NCI-H146 treated with DMSO at 0.1 percent for 48 hours (cell line): ENCODE data around the gene CCDC138.

Experiments
- DNase-seq: peaks from one replicate; lab custom pipeline; 2025; ENCODE audit not compliant: unreplicated experiment; lab: John Stamatoyannopoulos, UW

The CCDC138 gene

DNA sequence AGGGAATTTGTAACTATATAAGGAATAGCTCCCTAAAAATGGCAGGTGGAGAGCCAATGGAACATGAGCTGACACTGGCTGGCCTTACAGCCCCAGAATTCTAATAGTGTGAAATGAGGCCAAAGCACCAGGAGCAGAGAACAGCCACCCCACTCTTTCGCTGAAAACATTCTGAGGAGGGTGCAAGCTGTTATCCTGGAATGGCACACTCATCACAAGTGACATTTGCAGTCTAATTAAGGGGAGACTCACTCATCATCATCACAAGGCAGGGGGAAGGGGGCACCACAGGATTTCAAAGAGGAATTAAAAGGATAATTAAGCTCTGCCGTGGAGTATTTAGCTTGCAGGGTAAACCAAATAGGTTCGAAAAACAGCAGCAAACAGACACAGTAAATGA is 108.2 kb downstream of the CCDC138 start:
- no peak for DNase-seq

DNA sequence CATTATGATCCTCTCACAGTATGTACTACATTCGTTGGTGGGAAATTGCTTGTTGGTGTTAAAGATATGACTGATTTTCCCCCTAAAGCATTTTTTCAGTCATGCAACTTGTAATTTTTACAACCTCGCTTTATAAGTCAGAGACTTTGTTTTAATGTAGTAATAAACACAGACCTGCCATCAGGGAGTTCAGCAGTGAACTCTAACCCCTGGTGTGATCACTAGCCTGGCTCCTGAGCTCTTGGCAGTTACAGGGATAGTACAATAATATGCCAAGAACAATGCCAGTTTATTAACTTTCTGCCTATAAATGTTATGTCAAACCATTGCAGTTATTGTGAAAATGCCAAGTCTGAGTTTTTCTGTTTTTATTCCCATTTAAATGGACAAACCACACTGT is 108.6 kb downstream of the CCDC138 start:
- no peak for DNase-seq

DNA sequence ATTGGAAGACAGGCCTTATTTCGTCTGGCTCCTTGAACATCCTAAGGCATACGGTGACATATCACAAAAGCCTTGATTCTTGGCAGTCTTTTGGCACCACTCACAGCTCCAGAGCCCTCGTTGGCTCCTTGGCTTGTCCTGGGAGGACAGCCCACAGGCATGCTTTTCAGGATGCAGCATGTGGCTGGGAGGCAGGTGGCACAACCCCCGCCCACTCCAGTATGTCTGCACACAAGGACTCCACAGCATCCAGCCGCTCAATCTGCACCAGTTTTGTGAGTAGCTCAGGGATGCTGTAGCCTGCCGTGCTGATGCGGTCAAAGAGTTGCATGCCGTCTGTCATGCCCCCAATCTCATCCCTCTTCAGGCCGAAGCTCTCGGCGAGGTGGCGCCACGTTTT is 110.2 kb downstream of the CCDC138 start:
- no peak for DNase-seq

DNA sequence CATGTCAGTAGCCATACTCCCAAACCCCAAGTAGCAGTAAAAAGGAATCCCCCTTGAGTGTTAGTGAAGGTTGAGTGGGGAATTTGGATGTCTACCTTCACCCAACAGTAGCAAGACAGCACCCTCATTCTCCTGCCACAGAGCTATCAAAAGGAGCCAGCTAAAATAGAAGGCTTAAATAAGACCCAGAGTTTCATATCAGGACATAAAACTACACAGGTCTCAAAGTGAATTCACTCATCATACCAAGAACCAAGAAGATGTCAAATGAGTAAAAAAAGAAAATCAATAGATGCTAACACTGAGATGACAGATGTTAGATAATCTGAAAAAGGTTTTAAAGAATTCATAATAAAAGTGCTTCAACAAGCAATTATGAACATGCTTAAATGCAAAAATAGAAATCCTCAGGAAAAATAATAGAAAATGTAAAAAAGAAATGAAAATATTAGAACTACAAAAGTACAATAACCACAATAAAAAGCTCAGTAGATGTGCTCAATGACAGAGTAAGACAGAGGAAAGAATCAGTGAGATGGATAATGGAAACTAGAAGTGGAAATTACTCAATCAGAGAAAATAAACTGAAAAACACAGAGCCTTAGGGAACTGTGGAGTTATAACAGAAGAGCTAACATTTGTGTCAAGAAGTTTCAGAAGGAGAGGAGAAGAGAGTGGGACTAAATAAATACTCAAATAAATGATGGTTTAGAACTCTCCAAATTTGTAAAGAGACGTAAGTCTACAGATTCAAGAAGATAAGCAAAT is 111.9 kb downstream of the CCDC138 start:
- DNase-seq: no peak

DNA sequence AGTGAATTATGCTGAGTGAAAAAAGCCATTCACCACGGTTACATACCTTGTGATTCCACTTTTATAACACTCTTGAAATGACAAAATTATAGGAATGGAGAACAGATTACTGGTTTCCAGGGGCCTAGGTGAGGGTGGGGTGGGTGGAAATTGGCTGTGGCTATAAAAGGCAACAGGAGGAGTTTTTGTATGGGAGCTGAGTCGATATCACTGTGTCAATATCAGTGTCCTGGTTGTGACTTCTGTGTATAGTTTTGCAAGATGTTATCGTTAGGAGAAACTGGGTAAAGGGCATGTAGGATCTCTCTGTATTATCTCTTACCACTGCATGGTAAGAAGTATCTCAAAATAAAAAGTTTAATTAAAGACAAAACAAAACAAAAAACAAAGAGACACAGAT is 118.1 kb downstream of the CCDC138 start:
- no peak for DNase-seq

DNA sequence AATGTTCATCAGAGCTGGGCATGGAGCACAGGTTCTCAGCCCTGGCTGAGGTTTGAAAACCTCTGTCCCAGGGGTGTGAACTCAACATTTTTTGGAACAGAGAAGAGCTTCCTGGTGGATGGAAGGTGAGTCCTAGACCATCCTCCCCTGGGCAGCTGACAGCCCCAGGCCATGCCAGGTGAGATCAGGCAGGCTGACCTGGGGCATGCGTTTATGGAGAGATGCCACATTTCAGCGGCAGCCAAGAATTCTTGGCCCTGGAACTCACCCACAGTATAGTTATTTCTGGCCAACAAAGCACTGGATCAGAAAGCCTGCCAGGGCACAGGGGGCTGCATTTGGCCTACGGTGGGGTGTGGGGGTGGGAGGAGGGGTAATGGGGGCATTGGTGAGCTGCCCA is 118.6 kb downstream of the CCDC138 start:
- no peak for DNase-seq

DNA sequence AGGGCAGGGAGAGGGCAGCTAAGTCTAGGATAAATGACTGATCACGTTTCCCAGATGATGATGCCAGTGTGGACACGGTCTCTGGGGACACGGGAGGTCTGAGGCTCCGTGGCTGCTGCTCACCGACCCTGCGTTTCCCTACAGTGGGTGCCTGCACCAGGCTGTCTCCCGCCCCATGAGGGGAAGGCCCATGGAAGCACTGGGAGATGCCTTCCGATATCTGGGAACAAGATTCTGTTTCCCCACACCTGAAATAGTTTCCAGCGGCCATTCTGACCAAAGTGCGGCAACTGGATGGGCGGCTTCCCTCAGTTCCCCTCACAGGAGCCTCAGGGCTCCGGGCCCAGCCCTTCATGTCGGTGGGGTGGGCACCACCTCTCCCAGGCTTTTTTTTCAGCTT is 119.3 kb downstream of the CCDC138 start:
- no peak for DNase-seq

DNA sequence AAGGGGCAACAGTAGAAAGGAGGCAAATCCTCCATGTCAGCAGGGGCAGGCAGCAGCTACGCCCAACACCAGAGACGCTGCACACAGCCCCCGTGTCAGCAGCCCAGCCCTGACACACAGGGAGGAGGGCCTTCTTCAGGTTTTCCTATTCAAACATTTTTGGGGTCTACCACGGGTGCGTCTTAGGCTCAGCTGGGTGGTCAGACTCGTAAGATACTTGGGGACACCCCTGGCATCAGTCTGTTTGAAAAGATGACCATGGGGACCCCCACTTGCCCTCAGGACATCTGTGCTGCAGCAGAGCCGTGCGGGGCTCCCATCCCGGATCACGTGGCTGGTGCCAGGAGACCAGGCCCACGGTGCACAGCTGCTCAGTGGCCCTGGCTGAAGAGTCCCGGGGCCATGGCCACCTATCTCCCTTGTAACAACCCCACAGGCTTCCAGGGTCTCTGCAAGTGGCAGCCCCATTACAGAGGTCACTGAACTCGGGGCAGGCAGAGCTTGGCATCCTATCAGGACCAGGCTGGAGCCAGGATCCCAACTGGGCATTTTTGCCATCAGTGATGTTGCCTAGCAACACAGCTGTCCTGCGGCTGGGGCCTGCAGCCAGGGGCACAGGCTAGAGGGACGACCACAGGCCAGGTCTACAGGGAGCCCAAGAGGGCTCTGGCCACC is 120.0 kb downstream of the CCDC138 start:
- DNase-seq: no peak

DNA sequence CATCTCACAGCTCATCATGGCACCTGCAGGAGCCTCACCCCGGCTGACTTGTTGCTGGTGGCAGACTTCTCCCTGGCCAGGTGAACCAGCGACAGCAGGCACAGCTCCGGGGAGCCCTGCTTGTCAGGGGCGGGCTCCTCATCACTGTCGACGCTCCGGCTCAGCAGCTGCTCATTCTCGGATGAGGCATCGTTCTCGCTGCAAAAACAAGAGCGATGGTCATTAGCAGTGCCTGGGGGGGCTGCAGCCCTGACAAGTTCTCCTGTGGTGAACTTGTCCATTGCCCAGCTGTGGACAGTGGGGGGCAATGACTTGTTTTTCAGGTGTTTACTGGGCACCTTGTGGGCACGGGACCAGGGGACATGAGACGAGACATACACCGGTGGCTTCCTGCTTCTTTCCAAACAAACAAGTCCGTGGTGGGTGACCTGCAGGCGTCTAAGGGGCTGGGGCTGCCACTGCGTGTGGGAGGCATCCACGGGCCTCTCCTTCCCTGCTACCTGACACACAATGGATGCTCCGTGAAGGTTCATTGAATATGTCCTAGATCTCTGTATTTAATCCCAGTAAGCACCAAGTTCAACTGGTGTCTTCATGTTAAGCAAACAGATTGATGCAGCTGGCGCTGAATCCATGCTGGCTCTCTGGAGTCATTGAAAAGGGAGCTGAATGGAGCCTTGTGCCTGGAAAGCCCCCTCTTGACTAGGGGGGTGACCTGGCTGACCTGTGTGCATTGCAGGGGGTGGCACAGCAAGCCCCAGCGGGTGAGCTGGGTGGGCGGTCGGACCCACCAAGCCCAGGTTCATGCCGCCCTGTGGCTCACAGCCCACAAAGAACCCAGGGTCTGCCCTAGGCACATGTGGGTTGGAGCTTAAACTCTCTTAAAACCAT is 121.5 kb downstream of the CCDC138 start:
- peak; percentile 54 for DNase-seq

DNA sequence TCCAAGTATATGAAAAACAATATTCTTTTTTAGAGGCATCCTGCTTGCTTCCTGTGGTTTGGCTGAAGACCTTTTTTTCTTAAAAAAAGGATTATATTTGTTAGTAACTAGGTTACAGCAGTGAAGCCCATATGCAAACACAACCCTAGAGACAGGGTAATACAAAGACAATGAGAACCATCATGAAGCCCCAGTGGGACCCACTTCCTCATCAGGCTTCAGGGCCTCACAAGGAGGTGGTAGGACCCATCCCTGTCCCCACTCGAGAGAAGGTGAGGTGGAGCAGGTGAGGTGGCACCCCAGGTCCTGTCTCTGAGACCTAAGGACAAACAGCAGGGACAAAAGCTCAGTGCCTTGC is 122.1 kb downstream of the CCDC138 start:
- DNase-seq: no peak

DNA sequence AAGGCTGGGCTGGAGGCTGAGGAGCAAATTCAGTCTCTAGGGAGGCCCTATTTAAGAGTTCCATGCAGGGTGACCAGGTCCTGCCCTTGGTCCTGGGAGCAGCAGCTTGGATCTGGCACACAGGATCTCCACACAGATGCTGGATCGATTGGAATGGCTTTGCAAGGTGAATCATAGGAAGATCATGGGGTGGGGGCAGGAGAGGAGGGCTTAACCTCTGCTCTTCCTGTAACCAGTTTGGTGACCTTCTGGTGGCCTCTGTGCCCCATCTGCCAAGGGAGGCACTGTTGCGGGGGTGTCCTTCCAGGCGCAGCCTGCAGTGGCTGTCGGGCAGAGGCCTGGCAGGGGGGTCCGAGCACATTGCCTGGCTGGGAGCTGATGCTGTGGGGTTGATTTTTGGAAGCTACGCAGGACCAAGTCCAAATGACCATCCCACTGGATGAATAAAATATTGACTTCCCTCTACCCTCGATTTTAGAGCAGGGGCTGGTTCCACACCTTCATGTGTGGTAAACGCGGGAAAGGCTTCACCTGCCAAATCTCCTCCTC is 122.8 kb downstream of the CCDC138 start:
- DNase-seq: no peak

DNA sequence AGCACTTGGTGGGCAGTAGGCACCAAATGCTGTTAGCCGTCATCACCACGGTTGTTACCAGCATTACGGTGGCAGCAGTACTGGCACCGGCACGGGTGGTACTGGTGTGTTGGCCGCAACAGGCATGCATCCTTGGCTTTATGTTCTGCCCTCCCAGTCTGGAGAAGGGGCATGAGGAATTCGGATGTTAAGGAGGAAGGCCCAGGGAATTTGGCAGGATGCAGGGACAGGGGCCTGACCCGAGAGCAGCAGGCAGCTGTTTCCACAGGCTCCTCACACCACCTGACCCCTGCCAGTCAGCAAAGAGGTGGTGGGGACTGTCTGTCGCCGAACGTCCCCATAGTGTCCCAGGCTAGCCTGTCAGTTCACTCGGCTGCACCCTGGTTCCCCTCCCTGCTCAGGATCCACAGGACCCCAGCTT is 123.5 kb downstream of the CCDC138 start:
- no peak for DNase-seq

DNA sequence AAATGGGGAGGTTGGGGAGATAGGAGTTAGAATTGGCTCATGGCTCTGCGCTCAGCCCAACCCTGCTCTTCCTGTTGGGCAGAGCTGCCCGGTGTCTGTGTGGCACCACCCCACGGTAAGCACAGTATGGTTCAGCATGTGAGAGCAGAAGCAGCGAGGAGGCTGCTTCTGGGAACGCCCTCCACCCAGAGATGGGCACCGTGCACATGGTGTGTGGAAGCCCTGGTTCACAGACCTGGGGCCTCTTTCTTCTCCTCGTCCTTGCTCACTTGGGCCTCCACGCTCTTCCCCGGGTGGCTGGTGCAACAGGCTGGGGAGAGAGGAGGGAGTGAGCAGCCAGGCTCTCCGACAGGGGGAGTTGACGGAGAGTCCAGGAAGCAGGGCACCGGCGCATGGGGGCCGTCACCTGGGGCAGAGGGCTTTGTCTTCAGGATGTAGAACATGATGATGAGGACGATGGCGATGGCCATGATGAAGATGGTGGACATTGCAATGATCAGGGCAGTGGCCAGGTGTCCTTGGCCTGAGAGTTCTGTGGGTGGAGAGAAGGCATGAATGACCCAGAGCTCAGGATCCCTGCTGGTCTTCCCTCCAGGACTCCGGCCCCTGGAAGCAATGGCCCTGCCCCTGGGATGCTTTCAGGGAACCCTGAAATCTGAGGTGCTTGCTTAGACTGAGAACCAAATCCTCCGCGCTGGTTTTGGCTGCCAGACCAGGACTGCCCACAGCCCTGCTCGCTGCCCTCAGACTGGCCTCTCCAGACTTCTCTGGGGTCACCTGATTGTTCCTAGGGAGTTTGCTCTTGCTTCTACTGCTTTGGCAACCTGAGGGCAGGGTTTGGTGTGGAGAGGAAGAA is 124.2 kb downstream of the CCDC138 start:
- no peak for DNase-seq

DNA sequence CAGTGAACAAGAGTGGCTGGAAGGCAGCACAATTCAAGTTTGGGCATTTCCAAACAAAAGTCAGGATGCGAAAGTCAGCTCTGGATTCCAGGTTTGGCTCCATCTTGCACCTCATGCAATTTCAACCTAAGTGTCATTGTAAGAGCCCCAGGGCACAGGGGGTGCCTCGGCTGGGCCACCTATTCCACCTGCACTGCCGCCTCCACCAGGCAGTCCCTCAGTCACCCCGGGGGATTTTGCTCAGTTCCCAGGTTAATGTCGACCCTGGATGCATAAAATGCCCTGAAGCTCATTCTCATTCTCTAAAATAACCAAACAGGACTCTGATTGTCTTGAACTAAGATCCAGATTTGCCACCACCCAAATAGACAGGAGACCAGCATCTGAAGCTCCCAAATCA is 124.8 kb downstream of the CCDC138 start:
- no peak for DNase-seq

DNA sequence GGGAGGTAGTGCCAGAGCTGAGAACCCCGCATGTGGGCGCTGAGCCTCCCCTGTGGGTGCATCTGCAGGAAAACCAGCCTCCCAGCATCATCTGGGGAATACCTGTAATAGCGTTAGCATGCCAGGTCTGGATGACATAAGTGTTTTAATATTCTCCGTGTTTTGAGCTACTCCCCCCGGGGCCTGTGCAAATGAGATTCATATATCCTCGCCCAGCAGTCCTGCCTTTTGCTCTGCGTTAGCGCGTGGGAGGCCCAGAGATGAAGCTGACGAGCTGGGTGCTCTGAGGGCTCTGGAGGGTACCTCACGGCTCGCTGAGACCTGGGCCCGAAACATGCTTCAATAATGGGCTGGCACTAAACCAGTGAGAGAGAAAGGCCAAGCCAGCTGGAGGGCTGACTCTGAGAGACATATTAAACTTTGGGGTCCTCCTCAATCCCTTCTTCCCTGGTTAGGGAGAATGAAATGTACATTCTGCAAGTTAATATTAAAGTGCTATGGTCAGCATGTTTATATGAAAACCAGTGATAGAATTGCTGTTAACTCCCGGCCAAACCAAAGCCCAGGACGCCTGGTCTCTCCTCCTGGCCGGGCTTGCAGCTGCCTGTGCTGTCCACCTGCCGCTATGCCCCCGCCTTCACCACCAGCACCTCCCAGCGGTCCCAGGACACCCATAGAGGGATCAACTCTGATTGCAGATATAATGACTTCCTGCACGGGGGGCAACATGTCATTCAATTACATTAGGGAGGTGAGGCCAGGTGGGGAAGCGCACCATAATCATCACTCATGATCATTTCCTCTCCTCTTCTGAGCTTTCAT is 125.4 kb downstream of the CCDC138 start:
- peak; percentile 9 for DNase-seq

DNA sequence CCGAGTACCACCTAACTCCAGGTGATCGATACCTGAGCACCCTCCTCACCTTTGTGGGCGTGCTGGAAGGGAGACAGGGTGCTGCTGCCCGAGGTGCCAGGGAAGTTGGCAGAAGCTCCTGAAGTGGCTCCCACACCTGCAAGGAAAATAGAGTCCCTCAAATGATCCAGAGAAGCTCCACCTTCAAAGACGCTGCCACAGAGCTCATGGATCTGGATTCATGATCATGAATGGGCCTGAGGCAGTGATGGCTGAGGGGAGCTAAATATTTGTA is 126.0 kb downstream of the CCDC138 start:
- DNase-seq: no peak

DNA sequence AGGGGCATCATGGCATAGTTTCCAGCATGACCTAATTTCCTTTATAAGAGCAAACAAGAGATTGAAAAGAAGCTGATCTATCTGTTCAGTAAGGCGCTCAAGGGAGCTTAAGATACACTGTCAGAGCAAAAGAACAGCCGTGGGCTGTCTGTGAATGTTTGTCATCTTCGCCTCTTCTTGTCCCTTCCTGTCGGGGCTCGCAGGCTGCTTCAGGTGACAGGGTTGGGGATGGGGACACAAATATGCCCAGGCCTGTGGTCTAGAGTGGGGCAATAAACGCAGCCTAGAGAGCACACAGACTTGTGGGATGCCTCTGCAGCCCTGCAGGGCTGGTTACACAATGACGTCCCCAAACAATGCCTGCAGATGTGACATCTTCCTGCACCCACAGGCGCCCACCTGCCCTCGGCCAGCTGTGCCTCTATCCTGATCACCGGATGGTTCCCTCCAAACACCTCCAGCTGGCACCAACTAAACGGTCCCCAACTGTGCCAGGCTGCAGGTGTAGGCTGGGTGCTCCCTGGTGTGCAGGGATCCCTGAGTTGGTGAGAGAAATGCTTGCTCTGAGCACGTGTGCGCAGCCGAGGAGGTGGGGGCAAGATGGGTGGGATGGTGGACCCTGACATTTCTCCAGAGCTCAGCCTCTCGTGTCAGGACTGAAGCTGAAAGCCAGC is 129.7 kb downstream of the CCDC138 start:
- DNase-seq: peak; percentile 36

DNA sequence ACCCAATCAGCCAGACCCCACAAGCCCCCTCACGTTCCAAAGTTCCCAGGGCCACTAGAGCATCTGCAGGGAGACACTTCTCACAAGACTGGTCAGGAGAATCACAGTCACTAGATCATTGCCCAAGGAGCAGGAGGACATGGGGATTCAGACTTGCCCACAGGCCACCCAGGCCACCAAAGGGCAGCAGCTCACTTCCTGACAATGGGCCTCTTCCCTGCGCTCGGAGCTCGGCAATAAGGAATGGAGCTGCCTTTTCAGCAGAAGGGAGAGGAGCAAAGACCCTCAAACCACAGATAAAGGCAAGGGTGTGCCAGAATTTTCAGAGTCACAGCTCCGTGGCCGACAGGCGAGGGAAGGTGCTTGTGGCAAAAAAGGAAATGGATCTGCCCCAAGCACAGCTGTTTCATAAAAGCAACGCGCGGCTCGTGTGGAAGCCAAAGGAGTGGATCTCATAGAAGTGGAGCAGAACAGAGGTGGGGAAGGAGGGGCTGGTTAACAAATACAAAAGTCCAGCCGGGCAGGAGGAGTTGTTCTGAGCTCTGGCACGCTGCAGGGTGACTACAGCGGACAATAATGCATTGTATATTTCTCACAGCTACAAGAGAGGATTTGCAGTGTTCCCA is 130.3 kb downstream of the CCDC138 start:
- DNase-seq: no peak

DNA sequence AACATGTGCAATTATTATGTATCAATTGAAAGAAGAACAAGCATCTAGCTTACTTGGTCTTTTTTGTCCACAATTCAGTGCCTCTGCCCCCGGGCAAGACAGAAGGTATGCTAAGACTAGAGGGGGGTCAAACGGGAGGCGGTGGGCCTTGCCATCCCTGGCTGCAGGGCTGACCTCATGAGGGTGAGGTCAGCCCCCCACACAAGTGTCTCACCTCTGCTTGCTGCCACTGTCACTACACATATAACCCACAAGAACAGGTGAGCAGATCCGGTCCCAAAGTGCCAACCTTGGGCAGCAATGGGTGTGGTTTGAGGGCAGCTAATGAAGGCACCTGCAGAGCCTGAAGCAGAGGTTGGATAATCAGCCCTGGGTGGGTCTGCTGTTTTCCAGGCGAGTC is 131.0 kb downstream of the CCDC138 start:
- no peak for DNase-seq
